HG03457 (cell line): ENCODE measurements around the gene SUV39H2.
A peak's percentile ranks its signal among the peaks of the same experiment; 100 is the strongest.
"Not testable (repeated sequence)": the region's sequence is repeated elsewhere in the genome, so short reads cannot be mapped to it uniquely, and the experiment has no call there.

Experiments used
- ATAC-seq: cut with Tn5 transposase; IDR thresholded peaks from one replicate; pipeline ENCODE4 v1.9.1; 2021; ENCODE audit warnings: moderate number of reproducible peaks; ENCODE audit not compliant: unreplicated experiment

The SUV39H2 gene

DNA sequence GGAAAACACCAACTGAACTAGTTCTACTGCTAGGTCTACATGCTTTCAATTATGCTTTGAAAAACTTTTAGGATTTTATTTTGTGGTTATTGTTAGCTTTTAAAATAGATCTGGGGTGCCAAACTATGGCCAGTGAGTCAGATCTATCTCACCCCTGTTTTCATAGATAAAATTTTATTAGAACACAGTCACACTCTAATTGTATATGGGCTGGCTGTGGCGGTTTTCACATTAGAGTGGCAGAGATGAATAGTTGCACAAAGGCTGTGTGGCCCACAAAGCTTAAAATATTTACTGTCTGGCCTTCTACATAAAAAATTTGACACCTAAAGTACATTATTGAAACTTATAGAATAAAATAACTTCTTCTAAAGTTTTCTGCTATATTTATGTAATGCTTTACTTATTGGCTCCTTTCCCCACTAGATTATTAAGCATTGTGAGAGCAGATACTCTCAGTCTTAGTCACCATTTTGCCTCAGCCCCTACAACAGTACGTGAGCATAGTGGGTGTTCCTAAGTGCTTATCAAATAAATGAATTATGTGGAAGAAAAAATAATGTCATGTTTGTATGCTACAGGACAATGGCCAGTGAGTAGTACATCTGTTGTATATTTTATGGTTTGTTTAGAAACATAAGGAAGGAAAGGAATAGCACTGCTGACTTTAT is 5.4 kb upstream of the SUV39H2 start:
- no peak for ATAC-seq

DNA sequence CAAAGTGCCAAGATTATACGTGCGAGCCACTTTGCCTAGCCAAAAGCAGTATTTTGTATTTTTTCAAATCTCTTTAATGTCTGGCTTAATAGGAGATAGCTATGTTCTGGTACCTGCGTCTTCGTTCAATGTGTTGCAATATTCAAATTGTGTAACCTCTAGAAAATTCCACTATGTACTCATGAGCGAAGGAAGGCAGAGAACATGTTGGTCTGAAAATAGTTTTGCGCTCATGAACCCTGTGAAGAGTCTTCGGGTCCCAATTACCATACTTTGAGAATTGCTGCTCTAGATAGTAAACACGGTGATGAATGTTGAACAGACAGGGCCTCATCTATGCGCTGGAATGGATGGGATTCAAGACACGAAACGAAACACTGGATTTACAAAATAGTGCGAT is 2.7 kb upstream of the SUV39H2 start:
- no peak for ATAC-seq

DNA sequence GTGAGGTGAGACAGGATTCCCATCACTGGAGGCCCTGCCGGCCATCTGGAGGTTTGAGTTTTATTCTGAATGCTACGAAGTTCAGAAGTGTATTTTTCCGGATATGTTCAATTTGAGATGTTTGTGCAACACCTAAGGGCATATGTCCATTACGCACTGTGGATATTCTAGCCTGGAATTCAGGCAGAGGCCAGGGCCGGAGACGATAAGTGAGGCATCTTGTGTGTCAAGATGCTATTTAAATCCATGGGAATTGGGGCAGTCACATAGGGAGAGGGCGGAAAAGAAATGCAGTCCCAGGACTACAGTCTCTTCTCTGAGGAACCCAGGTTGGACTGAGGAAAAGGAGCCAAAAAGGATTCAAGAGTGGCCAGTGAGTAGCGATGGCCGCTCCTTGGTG is 1.9 kb upstream of the SUV39H2 start:
- ATAC-seq: no peak

DNA sequence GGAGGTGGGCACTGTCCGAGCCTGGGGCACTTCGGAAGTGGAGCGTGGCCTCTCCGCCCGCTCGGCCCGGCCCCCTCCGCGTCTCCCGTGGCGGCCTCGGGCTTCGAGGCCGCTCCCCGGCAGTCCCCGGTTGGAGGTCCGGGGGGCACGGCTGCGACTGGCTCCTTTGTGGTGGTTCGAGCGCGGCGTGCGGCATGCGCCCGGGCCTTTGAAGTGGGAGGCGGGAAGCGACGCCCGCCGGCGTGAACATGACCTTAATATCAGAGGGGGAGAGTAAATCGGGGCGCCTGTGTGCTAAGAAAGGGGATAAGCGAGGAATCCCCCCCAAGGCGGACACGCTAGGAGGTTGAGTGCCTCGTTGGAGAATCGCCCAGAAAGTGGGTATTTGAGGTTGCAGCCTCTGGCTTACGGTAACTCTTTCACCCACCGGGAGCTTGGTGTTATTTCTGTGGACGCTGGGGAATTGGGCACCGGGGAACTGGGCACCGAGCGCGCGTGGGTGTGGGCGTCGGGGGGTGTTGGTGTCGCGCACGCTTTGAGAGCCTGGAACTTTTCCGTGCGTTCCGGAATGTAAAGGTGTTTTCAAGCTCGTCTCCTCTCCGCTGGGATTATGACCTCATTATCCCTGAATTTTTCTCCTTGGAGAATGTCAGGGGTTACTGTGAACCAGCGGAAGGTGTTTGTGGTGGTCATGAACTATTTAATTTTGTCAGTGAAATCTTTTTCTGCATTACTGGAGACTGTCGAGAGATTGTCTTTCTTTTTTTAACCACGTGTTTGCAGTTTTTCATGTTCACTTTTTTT is 660 bp downstream of the SUV39H2 start:
- peak; percentile 18 for ATAC-seq

DNA sequence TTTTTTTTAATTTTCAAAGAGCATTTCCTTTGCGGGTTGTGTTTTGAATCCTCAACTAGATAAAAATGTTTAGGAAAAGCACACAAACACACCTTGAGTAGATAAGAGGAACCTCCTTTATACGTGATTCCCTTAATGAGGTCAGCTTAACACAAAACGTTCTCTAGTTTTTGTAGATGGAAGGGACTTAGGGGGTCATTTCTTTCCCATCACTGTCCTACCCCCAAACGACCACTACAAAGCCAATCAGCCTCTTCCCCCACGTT is 1.2 kb downstream of the SUV39H2 start:
- ATAC-seq: no peak

DNA sequence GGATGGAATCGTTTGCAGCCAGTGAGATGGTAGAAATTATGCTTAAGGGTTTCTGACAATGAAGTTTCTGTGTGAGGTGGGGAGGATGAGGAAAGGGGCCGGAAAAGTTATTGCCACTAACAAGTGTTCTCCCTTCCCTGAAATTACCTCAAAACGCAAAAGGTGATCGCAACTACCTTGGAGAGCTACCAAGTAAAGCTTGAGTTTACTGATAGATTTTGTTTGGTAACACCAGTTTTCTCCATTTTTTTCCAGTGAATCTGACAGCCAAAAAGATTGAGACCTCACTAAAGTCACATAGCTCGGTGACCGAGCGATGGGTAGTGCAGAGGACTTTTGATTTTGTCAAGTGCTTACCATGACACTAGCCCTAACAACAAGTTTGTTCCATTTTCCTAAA is 1.6 kb downstream of the SUV39H2 start:
- ATAC-seq: no peak

DNA sequence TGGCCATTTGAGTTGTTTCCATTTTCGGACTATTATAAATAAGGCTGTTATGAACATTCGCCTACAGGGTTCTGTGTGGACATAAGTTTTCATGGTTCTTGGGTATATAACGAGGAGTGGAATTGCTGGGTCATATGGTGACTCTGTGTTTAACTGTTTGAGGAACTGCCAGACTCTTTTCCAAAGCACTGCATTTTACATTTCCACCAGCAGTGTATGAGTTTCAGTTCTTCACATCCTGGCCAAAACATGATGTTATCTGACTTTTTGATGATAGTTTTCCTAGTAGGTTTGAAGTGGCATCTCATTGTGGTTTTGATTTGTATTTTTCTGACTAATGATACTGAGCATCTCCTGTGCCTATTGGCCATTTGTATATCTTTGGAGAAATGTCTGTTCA is 5.4 kb downstream of the SUV39H2 start:
- ATAC-seq: no peak

DNA sequence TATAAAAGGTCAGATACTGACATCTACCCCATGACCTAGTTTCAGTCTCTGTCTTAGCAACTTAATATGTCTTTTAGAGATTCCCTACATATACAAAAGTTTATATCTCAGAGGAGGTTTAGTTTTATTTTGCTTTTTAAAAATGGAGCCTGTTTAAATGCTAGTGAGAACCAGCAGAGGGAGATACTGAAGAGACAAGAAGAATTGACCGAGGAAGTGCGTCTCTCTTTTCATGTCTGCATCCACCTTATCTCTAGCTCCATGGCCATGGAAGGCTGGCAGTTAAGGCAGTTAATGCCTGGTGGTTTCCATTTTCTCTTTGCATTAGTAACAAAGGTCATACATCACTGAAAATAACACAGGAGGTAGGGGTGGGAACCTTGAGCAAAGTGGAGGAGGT is 10.7 kb downstream of the SUV39H2 start:
- ATAC-seq: no peak

DNA sequence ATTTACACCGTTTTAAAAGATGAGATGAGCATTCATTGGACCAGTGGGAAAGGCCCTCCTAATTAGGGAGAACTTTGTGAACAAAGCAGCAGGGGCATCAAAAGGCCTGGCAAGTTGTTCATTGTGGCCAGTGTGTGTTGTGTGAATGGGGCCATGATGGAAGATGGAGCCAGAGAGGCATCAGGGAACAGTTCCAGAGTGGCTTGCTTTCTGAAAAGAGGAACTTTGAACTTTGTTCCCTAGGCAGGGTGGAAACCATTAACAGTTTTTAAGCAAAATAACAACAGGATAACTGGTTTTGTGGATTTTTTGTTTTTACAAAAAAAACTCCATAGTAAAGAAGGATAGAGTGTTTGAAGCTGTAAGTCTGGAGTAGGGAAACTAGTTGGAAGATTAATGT is 12.5 kb downstream of the SUV39H2 start:
- ATAC-seq: no peak

DNA sequence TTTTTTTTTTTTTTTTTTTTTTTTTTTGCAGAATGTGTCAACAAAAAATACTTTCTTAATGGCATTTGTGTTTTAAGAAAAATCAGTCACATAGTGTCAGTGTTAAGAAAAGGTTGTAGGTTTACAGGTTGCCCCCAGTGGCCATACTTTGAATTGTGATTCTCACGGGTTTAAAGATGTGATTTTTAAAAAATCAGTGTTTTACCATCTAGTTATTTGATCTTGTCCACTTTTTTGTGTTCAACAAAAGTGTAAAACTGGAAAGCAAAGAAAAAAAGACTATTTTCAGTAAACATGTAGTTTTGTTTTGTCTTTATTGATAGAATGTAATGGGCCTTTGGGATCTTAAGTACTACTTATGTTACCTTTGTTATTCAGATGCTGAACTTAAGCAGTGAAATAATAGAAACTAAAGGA is 25.7 kb downstream of the SUV39H2 start:
- no peak for ATAC-seq

DNA sequence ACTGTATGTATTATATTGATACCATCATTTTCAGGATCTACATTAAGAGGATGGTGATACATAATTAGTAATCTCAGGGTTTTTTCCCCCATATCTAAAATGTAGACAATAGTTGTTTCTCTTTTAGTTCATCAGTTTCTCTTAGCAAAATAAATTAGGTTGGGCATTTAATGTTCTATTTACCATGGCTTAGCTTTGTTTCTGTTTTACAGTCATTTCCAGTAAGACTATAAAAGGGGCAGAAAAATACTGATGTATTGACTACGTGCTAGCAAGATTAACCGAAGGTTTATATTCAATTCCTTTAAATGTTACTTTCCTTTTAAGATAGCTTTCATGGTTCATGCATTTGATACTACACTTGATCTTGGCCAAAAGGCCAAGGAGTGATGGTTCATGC is 26.2 kb downstream of the SUV39H2 start:
- ATAC-seq: no peak

DNA sequence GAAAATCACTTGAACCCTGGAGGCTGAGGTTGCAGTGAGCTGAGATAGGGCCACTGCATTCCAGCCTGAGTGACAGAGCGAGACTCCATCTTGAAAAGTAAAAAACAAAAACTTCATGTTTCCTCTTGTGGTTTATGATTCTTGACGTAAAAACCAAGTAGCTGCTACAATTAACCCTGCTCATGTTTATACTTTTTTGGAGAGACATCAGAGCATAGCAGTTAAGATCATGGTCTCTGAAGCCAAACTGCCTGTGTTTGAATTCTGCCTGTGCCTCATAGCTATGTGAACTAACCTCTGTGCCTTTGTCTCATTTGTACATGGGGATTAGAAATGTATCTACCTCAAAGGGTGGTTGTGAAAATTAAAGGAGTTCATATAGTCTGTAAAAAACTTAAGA is 27.2 kb downstream of the SUV39H2 start:
- no peak for ATAC-seq

DNA sequence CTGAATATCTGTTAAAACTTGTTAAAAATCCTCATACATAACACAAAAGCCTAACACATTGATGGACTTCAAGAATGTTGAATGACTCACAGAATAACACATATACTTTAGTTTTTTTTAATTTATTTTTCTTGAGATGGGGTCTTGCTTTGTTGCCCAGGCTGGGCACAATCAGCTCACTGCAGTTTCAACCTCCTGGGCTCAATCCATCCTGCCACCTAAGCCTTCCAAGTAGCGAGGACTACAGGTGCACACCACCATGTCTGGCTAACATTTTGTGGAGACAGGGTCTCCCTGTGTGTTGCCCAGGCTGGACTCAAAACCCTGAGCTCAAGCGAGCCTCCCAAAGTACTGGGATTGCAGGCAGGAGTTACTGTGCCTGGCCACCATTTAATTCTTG is 28.1 kb downstream of the SUV39H2 start:
- ATAC-seq: no peak

DNA sequence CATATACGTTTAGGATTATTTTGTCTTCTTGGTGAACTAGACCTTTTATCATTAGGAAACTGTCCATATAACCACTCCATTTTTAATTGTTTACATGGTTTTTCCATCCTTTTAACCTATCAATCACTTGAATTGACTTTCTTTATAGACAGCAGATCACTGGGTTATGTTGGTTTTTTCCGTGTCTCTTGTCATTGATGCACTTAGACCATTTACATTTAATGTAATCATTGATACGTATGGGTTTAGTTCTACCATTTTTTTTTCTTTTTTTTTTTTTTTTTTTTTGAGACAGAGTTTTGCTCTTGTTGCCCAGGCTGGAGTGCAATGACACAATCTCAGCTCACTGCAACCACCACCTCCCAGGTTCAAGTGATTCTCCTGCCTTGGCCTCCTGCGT is 28.9 kb downstream of the SUV39H2 start:
- ATAC-seq: not testable (repeated sequence)

DNA sequence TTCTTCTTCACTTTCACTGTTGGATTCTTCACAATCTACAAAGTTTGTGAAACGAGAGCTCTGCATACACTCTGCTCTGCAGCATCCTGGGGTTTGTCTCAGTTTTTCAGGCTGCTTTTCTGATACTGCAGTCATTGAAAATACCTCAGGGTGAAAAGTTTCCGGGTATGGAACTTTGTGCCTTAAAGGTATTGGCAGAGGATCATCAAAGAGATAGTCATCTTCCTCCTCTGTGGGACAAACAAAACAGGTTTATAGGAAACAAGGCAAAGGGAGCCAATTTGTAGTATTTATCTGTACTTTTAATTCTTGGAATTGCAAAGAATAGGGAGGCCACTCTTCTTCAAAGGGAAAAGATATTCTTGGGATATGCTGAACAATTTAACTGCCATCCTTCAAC is 30.4 kb downstream of the SUV39H2 start:
- no peak for ATAC-seq

DNA sequence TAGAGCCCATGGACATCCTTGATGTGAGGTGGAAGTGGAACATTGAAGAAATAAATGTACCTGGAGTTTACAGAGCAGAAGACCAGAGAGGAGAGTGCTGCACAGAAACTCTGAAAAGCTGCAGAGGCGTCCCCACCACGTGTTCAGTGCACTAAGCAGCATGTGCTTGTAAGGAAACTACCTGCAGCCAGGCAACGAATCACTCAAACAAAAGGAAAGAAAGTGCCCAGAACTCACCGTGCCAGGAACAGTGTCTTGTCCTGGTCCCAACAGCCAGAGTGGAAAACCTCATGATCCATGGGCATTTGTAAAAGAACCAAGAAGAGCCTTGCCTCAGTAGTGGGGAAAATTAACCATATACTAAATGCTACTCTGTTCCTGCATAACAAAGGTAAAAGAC is 32.3 kb downstream of the SUV39H2 start:
- no peak for ATAC-seq

DNA sequence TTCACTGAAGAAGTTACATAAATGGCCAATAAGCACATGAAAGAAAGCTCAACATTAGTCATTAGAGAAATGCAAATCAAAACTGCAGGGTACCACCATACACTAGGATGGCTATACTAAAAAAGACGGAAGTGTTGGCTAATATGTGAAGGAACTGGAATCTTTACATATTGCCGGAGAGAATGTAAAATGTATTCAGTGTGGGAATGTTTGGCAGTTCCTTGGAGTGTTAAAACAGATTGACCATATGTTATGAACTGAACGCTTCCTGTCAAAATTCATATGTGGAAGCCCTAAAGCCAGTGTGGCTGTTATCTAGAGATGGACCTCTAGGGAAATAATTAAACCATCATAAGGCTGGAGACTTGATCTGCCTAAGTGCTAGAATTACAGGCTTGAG is 33.1 kb downstream of the SUV39H2 start:
- no peak for ATAC-seq

DNA sequence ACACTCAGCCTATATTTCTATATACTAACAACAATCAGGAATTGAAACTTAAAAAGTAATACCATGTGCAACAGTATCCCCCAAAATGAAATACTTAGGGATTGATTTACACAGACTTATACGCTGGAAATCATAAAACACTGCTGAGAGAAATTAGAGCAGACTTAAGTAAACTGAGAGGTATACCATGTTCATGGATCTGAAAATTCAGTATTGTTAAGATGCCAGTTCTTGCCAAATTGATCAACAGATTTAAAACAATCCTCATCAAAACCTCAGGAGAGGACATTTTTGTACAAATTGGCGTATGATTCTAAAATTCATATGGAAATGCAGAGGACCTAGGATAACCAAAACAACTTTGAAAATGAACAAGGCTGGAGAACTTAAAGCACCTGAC is 37.9 kb downstream of the SUV39H2 start:
- ATAC-seq: no peak

DNA sequence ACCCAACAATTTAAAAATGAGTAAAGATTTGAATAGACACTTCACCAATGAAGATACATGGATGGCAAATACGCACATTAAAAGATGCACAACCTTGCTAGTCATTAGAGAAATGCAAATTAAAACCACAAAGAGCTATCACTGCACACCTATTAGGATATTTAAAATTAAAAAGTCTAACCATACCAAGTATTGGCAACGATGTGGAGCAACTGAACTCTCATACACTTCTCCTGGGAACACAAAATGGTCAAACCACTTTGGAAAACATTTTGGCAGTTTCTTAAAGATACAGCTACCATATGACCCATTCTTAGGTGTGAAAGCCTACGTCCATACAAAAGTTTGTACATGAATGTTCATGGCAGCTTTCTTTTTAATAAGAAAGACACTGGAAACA is 39.2 kb downstream of the SUV39H2 start:
- no peak for ATAC-seq

DNA sequence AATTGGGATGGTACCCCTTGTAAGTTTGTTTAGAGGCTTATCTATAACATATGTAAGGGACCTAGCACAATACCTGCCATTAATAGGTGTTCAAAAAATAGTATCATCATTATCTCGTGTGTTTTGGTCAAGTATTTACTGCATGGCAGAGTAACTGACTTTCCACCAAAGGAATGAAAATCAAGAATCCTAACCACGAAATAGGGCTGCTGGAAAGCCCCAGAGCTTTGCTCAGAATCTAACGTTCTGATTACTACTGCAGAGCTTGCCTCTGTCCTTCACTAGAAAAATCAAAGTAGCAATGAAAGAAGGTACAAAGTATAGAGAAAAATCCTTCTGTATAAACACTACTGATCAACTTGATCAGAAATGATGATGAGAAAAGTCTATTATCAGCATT is 40.3 kb downstream of the SUV39H2 start:
- no peak for ATAC-seq

DNA sequence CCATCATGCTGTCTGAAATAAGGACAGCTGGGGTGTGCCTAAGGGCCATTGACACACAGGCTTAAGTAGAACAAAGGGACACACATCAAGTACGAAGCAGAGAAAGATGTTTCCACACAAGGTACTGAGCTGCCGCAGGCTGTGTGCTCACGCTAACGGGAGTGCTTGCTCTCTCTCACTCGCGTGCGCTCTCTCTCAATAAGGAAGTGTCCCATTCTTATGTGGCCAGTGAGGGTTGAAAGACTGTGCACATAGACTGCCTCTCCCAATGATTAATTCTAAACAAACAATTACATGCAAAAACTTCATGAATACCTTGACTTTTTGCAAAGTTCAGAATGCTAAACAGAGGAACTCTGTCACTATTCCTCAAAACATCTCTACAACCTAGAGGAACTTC is 45.3 kb downstream of the SUV39H2 start:
- ATAC-seq: no peak

DNA sequence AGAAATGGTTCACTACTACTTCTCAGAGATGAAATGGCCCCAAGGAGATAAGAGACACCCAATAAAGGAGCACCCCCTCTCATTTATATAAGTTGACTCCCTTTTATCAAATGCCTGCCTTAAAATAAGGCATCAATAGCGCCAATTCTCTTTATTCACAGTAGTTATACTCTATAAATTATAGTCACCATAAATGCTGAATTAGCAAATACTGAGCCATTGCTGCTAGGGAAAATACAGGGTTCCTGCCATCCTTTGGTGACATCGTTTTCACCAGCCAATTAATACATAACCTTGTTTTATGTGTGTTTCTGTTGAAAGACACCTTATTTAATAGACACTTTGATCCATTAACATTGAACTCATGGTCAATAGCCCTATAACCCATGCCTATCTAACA is 46.6 kb downstream of the SUV39H2 start:
- ATAC-seq: no peak

DNA sequence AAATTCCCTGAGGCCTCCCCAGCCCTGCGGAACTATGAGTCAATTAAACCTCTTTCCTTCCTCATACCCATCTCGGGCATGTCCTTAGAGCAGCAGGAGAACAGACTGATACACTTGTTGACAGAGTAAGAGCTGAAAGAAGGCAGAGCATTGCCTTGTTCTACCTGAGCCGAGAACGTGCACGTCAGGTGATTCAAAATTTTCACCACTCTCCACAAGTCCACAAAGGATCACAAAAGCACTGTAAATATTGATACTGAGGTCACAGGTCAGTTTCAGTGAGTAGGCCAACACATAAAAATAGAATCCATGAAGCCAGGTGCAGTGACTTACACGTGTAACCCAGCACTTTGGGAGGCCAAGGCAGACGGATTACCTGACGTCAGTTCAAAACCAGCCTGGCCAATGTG is 47.4 kb downstream of the SUV39H2 start:
- ATAC-seq: no peak
